Fibroblast of the conjunctiva (primary cell): ENCODE results near the gene CENPA.
"Not testable (repeated sequence)": the region's sequence is repeated elsewhere in the genome, so short reads cannot be mapped to it uniquely, and the experiment has no call there.

Source experiments
- DNase-seq: peaks from one replicate; pipeline ENCODE4 v3.0.0-alpha.2; 2010; ENCODE audit warnings: low read depth

Gene CENPA

DNA sequence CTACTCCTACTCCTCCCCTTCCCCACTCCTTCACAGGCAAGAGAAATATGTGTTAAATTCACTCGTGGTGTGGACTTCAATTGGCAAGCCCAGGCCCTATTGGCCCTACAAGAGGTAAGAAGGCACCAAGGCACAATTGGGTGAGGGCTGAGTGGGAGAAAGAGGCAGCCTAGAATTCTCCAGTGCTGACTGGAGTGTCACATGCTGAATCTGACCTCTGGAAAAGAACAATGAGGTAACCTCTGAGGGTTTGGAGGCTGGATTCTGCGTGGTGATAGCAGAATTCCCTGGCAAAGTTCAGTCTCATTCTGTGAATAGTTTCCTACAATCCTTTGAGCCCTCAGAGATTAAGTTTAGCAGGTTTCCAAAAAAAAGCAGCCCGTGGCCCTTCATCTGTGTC lies 6.9 kb downstream of the CENPA start:
- DNase-seq, result no peak

- DNase-seq, result no peak
These were observed 7.7 kb downstream of the CENPA start for GRCh38 chr2:26793518-26793917.

DNA sequence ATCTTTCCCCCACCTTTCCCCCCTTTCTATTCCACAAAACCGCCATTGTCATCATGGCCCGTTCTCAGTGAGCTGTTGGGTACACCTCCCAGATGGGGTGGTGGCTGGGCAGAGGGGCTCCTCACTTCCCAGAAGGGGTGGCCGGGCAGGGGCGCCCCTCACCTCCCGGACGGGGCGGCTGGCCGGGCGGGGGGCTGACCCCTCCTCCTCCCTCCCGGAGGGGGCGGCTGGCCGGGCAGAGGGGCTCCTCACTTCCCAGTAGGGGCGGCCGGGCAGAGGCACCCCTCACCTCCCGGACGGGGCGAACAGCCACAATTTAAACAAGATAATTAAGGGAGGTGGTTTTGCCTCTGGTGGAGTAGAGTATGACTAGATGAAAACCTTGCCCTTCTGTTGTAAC lies 9.3 kb downstream of the CENPA start:
- not testable (repeated sequence) for DNase-seq

DNA sequence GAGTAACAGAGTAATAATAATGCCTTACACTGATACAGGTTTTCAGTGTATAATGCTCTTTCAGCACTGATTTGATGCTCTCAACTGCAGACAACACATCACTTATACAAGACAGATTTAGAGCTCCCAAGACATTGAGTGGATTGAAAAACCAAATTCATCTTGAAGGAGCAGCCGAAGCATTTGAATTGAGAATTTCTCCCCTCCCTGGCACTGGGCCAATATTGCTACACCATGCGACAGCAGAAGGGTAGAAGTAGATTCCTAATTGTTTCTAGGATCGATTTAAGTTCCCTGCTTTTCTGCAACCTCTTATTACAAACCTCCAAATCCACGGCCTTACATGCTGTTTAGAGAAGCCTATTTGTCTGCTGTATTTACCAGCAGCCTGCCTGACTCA lies 15.5 kb downstream of the CENPA start:
- no peak for DNase-seq

DNA sequence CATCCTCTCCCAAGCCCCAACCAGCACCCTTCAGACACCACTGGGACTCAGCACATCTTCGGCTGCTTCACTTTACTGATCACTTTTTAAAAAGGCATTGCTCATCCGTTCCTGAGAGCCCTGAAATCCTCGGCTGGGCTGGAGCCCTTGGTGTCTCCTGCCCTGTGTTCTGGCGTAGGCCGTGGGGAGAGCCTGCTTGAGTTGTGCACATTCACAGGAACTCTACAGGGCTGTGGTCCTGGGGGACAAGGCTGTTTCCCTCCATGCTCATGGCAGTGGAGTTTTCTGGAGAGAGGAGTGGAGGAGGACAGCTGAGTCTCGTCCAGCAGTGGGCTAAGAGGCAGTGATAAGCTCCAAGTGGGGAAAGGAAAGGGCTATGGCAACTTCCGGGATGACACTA lies 15.9 kb downstream of the CENPA start:
- no peak for DNase-seq

- no peak for DNase-seq
These were observed 19.4 kb downstream of the CENPA start for GRCh38 chr2:26805241-26805676.

DNA sequence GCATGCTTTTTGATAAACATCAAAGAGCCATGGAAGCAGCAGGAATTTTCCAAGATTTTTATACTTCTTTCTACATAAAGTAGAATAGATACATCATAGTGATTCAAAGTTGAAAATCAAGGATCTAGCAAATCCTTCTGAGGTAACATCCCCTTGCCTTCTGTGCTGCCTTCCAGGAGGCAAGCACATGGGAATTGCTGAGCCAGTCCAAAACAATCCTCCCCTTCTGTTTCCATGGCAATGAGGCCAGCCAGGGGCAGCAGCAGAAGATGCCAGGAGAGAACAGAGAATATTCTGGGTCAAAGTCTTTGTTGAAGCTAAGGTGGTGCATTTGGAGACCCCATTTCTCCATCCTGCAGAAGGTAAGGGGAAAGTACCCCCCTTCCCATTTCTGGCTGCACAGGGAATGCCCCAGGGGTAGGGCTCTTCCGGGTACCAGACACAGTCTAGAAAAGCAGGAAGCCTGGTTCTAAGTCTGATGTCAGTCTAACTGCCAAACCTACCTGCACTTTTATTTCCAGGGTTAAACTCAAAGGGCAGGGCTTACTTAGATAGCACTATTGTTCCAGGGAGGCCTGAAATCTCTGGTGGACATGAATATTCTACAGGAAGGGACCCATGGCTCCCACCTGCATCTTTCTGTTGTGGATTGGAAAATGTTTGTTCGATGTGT lies 22.1 kb downstream of the CENPA start:
- peak; percentile 21 for DNase-seq

DNA sequence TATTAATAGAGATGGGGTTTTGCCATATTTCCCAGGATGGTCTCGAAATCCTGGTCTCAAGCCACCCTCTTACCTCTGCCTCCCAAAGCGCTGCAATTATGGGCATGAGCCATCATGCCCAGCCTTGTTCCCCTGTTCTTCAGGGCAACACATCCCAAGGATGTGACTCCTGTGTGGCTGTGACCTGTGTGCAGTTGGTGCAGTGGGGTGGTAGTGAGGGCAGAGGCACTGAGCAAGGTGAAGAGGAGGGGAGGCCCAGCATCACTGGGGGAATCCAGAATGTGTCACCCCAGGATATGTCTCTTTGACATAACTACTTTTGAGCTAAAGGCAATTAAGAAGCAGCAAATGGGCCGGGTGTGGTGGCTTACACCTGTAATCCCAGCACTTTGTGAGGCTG lies 23.4 kb downstream of the CENPA start:
- DNase-seq, result no peak

GRCh38 chr2:26809876-26810577 lies 24.2 kb downstream of the CENPA start:
- no peak for DNase-seq

- no peak for DNase-seq
These were observed 25.4 kb downstream of the CENPA start for GRCh38 chr2:26811261-26811660.

DNA sequence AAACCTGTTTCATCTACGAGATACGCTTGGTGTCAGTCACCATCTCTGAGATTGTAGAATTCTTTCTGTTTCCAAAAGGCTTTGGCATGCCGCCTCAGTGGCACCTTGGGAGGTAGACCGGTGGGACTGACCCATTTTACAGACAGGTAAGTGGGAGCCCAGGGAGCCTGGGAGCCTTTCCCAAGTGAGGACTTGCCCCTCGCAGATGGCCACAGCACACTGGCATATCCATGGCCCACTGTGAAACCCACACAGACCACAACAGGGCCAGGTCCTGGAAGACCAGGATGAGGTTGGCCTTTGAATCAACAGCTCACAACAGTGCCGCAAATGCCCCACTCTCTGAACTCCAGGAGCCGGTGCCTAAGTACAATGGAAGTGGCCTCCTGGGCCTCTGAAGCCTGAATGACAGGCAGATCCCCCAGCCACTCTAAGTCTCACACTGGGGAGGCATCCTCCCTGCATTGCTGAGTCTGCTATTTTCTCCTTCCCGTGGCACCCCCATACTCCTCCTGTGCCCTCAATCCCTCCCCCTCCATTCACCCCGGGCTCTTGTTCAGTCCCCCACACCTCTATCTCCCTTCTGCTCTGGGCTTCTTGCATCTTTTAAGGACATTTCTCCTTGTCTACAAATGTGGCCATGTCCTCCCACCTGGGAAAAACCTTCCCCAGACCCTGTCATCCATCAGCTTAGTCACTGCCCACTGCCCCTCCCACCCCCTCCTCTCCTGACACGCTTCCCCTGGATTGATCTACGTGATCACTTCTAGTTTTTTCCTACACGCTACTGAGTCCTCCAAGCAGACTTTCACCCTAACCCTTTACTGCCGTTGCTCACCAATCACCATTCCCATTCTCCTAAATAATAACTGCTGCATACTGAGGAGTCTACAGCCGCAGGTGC lies 26.2 kb downstream of the CENPA start:
- DNase-seq, result no peak

GRCh38 chr2:26812731-26813130 lies 26.9 kb downstream of the CENPA start:
- DNase-seq, result no peak

GRCh38 chr2:26814072-26814765 lies 28.4 kb downstream of the CENPA start:
- DNase-seq, result not testable (repeated sequence)

- no peak for DNase-seq
These were observed 31.0 kb downstream of the CENPA start for GRCh38 chr2:26816893-26817292.

GRCh38 chr2:26818255-26818654 lies 32.4 kb downstream of the CENPA start:
- no peak for DNase-seq

DNA sequence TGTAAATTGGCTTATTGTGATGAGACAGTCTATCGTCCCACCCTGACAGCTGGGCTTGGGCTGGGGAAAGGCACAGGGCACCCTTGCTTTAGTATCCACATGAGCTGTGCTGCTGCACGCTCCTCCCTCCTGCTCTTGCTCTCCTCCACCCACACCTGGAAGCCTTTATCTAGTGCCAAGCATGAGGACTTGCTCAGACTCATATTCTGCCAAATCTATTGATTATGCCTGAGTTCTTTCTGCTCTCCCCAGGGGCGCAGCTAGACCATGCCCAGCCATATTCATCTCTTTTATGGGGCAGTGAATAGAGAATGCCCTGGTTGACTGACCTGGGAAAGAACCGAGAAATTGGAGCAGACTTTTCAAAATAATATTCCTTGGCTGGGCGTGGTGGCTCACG lies 33.1 kb downstream of the CENPA start:
- no peak for DNase-seq

DNA sequence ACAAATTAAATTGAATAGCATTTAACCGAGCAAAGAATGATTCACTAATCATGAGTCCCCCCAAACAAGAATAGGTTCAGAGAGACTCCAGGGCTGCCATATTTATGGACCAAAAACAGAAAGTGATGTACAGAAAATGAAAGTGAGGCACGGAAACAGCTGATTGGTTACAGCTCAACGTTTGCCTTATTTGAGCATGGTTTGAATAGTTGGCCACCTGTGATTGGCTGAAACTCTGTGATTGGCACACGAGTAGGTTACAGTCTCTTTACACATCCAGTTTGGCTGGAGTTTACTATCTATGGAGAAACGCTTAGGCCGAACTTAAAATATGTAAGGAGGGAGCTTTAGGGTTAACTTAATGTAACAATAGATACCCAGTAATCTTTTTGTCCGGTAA lies 35.1 kb downstream of the CENPA start:
- no peak for DNase-seq

GRCh38 chr2:26822877-26823276 lies 37.0 kb downstream of the CENPA start:
- DNase-seq, result no peak

- DNase-seq, result no peak
These were observed 52.5 kb downstream of the CENPA start for GRCh38 chr2:26838121-26838906.

DNA sequence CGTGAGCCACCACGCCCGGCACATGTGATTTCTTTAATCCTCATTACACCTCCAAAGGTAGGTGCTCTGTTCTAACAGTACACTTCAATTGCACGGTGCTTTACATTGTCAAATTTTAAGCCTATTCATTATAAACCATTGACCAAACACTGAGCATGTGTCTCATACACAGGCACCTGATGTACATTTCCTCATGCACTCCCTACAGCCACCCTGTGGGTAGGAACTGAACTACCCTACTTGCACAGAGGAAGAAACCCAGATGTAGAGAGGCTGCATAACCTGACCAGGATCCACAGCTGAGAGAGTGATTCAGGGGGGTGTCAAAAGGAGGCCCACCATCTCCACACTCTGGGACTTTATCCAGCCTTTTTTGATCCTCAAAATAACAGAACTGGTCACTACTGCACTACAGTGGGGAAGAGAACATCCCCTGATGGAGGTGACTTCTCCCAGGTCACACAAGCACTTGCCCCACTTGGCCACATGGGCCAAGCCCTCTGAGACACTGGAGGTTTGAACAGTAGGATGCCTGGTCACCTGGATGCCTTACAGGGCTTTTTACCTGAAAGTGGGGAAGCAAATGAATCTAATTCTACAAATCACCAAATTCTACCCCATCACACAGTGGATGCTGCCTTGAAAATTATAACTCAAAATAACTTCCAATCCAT lies 55.2 kb downstream of the CENPA start:
- no peak for DNase-seq

- no peak for DNase-seq
These were observed 57.2 kb downstream of the CENPA start for GRCh38 chr2:26843041-26843440.
